GM21576 (cell line): ENCODE results near the gene CACNA1S.

Experiments used
- ATAC-seq: cut with Tn5 transposase; IDR thresholded peaks from one replicate; pipeline ENCODE4 v1.9.1; 2021; ENCODE audit warnings: mild to moderate bottlenecking, moderate library complexity; ENCODE audit not compliant: unreplicated experiment

Gene CACNA1S

GRCh38 chr1:201038186-201038876 lies 73.9 kb downstream of the CACNA1S start:
- no peak for ATAC-seq

- no peak for ATAC-seq
Measured at GRCh38 chr1:201036188-201036842, 75.9 kb downstream of the CACNA1S start.

GRCh38 chr1:201034671-201035070 lies 77.6 kb downstream of the CACNA1S start:
- no peak for ATAC-seq

GRCh38 chr1:201032408-201032807 lies 79.8 kb downstream of the CACNA1S start:
- no peak for ATAC-seq

GRCh38 chr1:201028461-201028889 lies 83.8 kb downstream of the CACNA1S start:
- ATAC-seq = no peak

- ATAC-seq = no peak
Measured at GRCh38 chr1:201026836-201027235, 85.4 kb downstream of the CACNA1S start.

- no peak for ATAC-seq
Measured at GRCh38 chr1:201026234-201026633, 86.0 kb downstream of the CACNA1S start.

- ATAC-seq = no peak
Measured at GRCh38 chr1:201025571-201026002, 86.6 kb downstream of the CACNA1S start.

- ATAC-seq = no peak
Measured at GRCh38 chr1:201024625-201024998, 87.6 kb downstream of the CACNA1S start.

GRCh38 chr1:201023920-201024624 lies 88.2 kb downstream of the CACNA1S start:
- ATAC-seq = no peak

- ATAC-seq = peak; percentile 51
Measured at GRCh38 chr1:201023517-201023902, 88.7 kb downstream of the CACNA1S start, which contains the start of gene KIF21B. KIF21B (minus strand) TSS chr1:201023714; CDS start chr1:201023383, 331 bp downstream.

GRCh38 chr1:201022820-201023516 lies 89.3 kb downstream of the CACNA1S start:
- ATAC-seq = no peak

GRCh38 chr1:201022493-201022819 lies 89.8 kb downstream of the CACNA1S start:
- no peak for ATAC-seq

GRCh38 chr1:201021630-201022492 lies 90.4 kb downstream of the CACNA1S start:
- ATAC-seq = no peak

- ATAC-seq = no peak
Measured at GRCh38 chr1:201020721-201021629, 91.3 kb downstream of the CACNA1S start.

GRCh38 chr1:201020040-201020591 lies 92.1 kb downstream of the CACNA1S start:
- peak; percentile 16 for ATAC-seq

- peak; percentile 52 for ATAC-seq
Measured at GRCh38 chr1:201019321-201019977, 92.8 kb downstream of the CACNA1S start.

GRCh38 chr1:201017828-201018163 lies 94.4 kb downstream of the CACNA1S start:
- no peak for ATAC-seq
